ENCODE results near the gene EXOC3L2.

The EXOC3L2 gene

GRCh38 chr19:45166723-45167252, 78.4 kb downstream of the EXOC3L2 start:
- no peak overlapping the region for H3K4me3 ChIP-seq (ENCODE audit: control insufficient read depth, low read depth, low read length)

GRCh38 chr19:45164577-45165335, 80.5 kb downstream of the EXOC3L2 start:
- TF ChIP-seq, protein P1, sequence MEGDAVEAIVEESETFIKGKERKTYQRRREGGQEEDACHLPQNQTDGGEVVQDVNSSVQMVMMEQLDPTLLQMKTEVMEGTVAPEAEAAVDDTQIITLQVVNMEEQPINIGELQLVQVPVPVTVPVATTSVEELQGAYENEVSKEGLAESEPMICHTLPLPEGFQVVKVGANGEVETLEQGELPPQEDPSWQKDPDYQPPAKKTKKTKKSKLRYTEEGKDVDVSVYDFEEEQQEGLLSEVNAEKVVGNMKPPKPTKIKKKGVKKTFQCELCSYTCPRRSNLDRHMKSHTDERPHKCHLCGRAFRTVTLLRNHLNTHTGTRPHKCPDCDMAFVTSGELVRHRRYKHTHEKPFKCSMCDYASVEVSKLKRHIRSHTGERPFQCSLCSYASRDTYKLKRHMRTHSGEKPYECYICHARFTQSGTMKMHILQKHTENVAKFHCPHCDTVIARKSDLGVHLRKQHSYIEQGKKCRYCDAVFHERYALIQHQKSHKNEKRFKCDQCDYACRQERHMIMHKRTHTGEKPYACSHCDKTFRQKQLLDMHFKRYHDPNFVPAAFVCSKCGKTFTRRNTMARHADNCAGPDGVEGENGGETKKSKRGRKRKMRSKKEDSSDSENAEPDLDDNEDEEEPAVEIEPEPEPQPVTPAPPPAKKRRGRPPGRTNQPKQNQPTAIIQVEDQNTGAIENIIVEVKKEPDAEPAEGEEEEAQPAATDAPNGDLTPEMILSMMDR (IDR thresholded peaks at IDR 0.05; ENCODE audit: control insufficient read depth, insufficient read depth, low read depth, low read length, missing control alignments): peak; percentile 21
- no peak for DNase-seq (ENCODE audit: low read depth)
- H3K4me3 ChIP-seq (ENCODE audit: control insufficient read depth, low read depth, low read length): no peak overlapping the region

More at GRCh38 chr19:45166723-45167252, 78.4 kb downstream of the EXOC3L2 start:
- no peak for DNase-seq (ENCODE audit: low read depth)
- TF ChIP-seq, protein P1 (IDR thresholded peaks at IDR 0.05; ENCODE audit: control insufficient read depth, insufficient read depth, low read depth, low read length, missing control alignments): no peak

DNA sequence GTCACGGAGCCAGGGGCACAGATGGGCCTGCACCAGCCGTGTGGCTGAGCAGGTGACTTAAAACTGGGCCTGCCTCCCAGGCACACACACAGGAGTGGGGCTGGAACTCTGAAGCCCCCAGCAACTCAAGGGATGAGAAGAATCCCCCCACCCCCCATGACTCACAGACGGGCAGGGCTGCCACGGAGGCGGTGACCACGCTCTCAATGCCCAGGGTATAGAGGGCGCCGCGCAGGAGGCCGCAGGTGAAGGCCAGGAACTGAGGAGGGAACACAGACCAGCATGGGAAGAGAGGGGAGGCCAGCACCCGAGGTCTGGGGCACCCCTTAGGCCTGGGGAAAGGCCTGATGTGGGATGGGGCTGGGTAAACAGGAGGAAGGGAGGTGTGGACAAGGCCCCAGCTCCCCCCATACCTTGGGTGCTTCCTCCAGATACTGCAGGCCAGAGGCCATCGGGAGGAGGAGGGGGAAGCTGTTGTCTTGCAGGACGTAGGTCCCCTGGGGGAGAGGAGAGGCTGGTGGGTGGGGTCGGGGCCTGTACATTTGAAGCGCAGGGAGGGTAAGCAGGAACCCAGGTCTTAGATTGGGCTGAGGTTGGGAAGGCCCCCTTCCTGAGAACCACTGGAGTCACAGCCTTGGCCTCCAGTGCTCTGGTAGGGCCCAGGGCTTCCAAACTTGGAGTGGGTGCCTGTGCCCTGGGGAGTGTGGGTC, 81.3 kb downstream of the EXOC3L2 start:
- TF ChIP-seq, protein P1 (IDR thresholded peaks at IDR 0.05; ENCODE audit: control insufficient read depth, insufficient read depth, low read depth, low read length, missing control alignments): no peak
- no peak overlapping the region for H3K4me3 ChIP-seq (ENCODE audit: control insufficient read depth, low read depth, low read length)
- no peak for DNase-seq (ENCODE audit: low read depth)

DNA sequence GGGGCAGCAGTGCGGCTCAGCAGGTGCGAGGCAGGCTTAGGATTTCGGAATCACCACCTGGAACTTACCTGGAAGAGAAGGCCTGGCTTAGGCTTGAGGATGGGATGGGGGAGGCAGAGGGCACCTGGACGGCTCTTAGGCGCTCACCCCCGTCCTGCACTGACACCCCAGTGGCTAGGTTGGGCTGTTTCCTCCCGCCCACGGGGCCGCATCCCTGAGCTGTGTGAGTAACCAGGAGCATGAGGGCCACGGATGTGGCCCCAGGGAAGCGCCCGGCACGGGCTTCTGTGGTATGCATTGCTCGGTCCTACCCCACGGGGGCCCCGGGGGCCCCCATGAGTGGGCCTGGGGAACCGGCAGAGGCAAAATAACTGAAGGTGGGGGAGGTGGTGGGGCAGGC, 82.1 kb downstream of the EXOC3L2 start:
- TF ChIP-seq, protein P1 (IDR thresholded peaks at IDR 0.05; ENCODE audit: control insufficient read depth, insufficient read depth, low read depth, low read length, missing control alignments): no peak
- no peak for DNase-seq (ENCODE audit: low read depth)
- H3K4me3 ChIP-seq (ENCODE audit: control insufficient read depth, low read depth, low read length): no peak overlapping the region

DNA sequence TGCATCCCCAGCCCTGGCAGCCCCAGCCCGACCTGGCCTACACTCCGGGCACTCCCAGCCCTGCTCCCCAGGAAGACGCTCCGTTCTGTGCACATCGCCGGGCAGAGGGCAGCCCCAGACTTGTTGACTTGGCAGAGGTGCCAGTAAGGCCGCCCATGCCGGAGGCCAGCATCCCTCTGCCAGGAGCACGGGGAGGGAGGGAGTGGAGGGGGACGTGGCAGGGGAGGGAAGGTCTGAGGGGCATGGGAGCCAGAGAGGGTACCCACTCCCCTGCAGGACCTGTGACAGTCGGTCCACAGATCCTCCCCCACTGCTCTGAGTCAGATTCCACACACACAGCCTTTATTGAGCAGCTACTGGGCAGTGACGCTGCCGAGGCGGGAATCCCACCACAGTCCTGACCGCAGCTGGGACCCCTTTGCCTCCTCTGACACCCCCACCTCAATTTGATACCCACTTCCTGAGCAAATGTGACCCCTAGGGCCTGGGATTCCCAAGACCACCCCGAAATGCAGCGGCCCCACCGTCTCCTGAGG, 82.5 kb downstream of the EXOC3L2 start:
- TF ChIP-seq, protein P1 (IDR thresholded peaks at IDR 0.05; ENCODE audit: control insufficient read depth, insufficient read depth, low read depth, low read length, missing control alignments): no peak
- DNase-seq (ENCODE audit: low read depth): no peak
- no peak overlapping the region for H3K4me3 ChIP-seq (ENCODE audit: control insufficient read depth, low read depth, low read length)
